Stimulated activated CD4-positive, alpha-beta T cell treated with anti-CD3 and anti-CD28 coated beads, TNF-alpha, amount 100 ng/mL, for 1 hour (primary cell): ENCODE results near the gene SH3BP5.

ENCODE experiments used
- DNase-seq, 3 donors: peaks; one replicate each; pipeline ENCODE4 v3.0.0-alpha.2; 2020; ENCODE audit warnings: low read depth in 3 of 3, low spot score in 1 of 3

SH3BP5 gene

DNA sequence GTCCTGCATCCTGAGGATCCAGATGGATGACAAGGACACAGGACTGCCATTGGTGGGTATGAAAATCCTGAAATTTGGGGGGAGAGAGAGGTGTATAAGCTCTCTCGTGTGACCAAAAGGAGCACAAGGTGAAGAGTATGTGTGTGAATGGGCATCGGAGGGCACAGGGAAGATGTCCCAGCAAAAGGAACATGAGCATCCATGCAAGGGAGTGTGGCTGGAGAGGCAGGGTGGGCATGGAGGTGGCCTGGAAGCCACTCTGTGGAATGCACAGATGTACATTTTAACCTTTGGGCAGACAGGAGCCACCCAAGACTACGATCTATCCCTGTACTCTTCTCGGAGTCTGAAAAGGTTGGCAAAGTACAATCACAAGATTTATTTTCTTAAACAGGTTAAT is 71.9 kb downstream of the SH3BP5 start:
- DNase-seq: no peak

- DNase-seq: no peak
Measured at GRCh38 chr3:15258720-15259119, 73.7 kb downstream of the SH3BP5 start.

DNA sequence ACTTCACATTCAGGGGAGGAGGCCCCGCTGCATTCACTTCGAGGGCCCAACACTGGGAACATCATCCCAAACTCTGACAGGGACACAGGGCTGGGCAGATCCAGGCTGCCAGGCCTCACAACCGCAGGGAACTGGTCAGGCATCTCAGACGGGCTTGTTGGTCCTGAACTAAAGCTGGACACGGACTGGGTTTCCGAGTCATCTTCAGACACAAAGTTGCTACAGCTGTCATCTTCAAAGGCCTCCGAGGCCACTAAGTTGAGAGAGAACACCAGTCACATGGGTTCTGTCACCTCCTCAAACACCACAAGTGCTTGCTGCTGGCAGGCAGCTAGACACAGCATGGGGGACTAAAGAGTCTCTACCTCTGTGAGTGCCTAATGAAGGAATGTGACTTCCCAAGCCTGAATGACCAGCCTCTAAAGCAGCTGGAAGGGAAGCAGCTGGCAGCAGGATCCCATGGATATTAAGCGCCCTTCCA is 75.5 kb downstream of the SH3BP5 start:
- no peak for DNase-seq

GRCh38 chr3:15255215-15255614 is 77.2 kb downstream of the SH3BP5 start:
- DNase-seq: no peak

GRCh38 chr3:15253023-15253697 is 79.2 kb downstream of the SH3BP5 start:
- DNase-seq: no peak

GRCh38 chr3:15246186-15246585 is 86.2 kb downstream of the SH3BP5 start:
- DNase-seq: no peak

DNA sequence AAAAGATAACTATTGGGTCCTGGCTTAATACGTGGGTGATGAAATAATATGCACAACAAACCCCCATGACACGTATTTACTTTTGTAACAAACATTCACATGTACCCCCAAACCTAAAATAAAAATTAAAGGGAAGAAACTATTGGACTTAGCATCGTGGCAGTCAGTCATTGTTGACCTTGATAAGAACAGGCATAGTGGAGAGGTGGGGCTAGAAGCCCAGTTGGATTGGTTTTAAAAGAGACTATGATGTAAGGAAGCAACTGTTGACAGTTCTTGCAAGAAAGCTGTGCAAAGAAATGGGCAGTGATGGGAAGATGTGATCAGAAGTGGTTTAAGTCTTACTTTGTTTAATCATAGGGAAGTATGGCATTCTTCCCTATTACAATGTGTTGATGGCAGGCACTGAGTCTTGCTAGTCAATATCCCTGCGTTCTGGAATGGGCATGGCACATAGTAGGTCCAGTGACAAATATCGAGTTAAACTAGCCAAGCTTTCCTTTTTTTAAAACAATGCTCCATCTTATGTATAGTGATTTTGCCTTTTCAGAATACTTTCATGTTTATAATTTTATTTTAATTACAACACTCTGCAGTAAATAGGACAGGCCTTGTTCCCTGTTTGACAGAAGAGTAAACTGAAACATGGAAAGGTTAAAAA is 88.4 kb downstream of the SH3BP5 start:
- no peak for DNase-seq

DNA sequence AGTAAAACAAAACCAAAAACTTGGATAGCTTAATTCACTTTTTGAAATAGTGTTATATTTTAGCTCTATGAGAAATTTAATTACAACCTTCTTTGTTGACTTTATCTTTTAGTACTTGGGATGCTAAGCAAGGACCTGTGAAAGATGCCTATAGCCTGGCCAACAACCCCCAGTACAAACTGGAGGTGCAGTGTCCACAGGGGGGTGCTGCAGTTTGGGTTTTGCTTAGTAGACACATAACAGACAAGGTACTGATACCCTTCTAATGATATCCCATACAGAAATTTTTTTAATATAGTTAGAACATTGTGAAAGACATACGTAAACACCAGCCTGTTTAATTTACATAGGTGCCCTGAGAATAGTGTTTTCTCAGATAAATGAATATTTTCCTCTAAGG is 91.0 kb downstream of the SH3BP5 start:
- DNase-seq: no peak

DNA sequence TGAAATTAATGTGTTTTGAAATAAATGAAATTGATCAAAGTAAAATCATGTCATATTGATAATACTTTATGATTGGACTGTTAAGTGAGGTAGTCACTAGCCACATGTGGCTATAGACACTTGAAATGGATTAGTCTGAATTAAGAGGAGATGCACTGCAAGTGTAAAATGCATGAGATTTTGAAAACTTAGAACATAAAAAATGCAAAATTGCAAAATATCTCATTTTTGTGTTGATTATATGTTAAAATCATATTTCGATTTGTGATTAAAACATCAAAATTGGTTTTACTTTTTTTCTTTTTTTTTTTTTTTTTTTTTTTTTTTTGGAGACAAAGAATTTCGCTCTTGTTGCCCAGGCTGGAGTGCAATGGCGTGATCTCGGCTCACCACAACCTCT is 103.1 kb downstream of the SH3BP5 start:
- DNase-seq: no peak

DNA sequence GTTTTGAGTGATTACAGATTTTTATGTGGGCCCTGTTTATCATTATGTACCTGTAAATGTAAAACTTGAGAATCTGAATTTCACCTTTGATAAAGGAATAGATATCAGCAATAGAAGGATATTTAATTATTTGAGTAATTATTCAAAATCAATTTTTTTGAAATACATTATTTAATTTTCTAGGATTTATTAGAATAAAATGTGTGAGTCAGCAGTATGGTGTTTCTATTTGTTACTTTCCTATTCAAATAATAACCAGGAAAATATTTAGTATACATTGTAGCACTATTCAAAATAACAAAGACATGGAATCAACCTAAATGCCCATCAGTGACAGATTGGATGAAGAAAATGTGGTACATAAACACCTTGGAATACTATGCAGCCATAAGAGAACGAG is 104.2 kb downstream of the SH3BP5 start:
- DNase-seq: no peak

GRCh38 chr3:15223685-15224572 is 108.5 kb downstream of the SH3BP5 start:
- no peak for DNase-seq

- no peak for DNase-seq
Measured at GRCh38 chr3:15221574-15222217, 110.7 kb downstream of the SH3BP5 start.

GRCh38 chr3:15220661-15221060 is 111.7 kb downstream of the SH3BP5 start:
- no peak for DNase-seq

DNA sequence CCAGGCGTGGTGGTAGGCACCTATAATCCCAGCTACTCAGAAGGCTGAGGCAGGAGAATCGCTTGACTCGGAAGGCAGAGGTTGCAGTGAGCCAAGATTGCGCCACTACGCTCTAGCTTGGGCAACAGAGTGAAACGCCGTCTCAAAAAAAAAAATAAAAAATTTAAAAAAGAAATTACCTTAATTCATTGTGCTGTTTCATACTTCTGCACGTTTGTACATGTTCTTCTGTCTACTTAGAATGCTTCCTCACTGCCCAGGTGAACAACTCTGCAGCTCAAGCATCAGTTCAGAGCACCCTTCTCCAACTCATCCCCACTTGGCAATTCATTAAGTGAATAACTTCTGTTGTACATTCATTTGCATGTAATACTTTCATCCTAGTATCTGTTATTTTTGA is 112.3 kb downstream of the SH3BP5 start:
- DNase-seq: no peak

GRCh38 chr3:15218689-15219088 is 113.7 kb downstream of the SH3BP5 start:
- no peak for DNase-seq

GRCh38 chr3:15217841-15218267 is 114.5 kb downstream of the SH3BP5 start:
- DNase-seq: no peak

- DNase-seq: no peak
Measured at GRCh38 chr3:15217011-15217671, 115.2 kb downstream of the SH3BP5 start.

DNA sequence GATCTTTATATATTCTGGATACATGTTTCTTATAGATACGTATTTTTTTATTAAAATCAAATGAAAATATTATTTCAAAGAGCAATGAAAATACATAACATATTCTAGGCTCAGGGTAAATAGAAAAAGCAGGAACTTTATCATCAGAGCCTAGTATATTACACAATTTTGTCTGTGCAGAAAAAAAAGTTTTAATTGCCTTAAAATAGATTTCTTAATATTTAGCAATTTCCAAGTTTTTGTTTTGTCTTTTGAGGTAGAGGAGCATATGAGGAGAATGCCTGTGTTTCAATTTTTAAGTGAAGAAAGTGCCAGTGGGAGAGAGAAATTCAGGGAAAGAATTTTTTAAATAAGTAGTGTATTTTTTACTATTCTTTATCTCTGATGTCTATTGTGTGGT is 115.9 kb downstream of the SH3BP5 start:
- DNase-seq: no peak

GRCh38 chr3:15215996-15216395 is 116.4 kb downstream of the SH3BP5 start:
- DNase-seq: no peak

- DNase-seq: no peak
Measured at GRCh38 chr3:15214758-15215157, 117.6 kb downstream of the SH3BP5 start.

DNA sequence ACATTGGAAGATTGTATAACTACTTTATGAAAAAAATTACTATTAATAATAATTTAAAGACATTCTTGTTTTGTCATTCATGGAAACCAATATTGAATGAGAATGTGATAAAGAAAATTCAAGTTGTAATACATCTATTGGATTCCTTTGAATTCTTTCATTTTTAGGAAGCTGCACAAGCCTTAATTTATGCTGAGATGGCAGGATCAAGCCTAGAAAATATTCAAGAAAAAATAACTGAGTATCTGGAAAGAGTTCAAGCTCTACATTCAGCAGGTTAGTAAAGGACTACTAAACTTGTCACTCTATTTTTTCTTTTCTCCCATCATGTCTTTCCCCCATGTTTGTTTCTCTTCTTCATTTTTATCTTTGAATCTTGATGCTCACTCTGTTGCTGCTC is 120.4 kb downstream of the SH3BP5 start:
- DNase-seq: no peak
